Transverse colon (tissue), 4 donors: Measurements from ENCODE around the gene C5orf22. TPM values are rescaled to one million over a fixed set of nuclear protein-coding genes. Genes with fewer than 3 reads are reported as not detected.

Experiments used
- DNase-seq: peaks from one replicate; pipeline ENCODE4 v3.0.0-alpha.2; 2019
- H3K27ac ChIP-seq, 4 donors: fragments of 200-600 bp; sonication (generic); 2 replicates each; pipeline ENCODE4 v1.5.1; 2016 to 2018; ENCODE audit warnings: inconsistent platforms in 4 of 4
- H3K27me3 ChIP-seq: fragments of 200-600 bp; sonication (generic); 2 replicates; pipeline ENCODE4 v1.5.1; 2017; ENCODE audit warnings: inconsistent platforms
- H3K36me3 ChIP-seq, 4 donors: fragments of 200-600 bp; sonication (generic); 2 replicates each; pipeline ENCODE4 v1.5.1; 2017 to 2019; ENCODE audit warnings: inconsistent platforms in 4 of 4
- H3K4me1 ChIP-seq, 4 donors: fragments of 200-600 bp; sonication (generic); 2 replicates each; pipeline ENCODE4 v1.5.1; 2017 to 2020; ENCODE audit warnings: inconsistent platforms in 4 of 4
- H3K4me3 ChIP-seq, 4 donors: fragments of 200-600 bp; sonication (generic); 1 replicate in 1 of 4; 2 replicates in 3 of 4; pipeline versions ENCODE4 v1.5.1 to v1.6.1; 2017 to 2019; ENCODE audit warnings: inconsistent platforms in 4 of 4
- H3K9me3 ChIP-seq, 2 donors: fragments of 200-600 bp; sonication (generic); 2 replicates each; pipeline ENCODE4 v1.5.1; 2017 to 2019; ENCODE audit warnings: inconsistent platforms in 2 of 2
- CTCF ChIP-seq, 5 experiments: fragments of 200-600 bp in 3 of 5; fragments of 450-650 bp in 2 of 5; sonication (generic) in 3 of 5; IDR thresholded peaks; 1 replicate in 2 of 5; 2 replicates in 3 of 5; pipeline ENCODE4 v1.5.1; 2016 to 2017; ENCODE audit warnings: antibody characterized with exemption in 5 of 5, inconsistent platforms in 3 of 5, mild to moderate bottlenecking in 2 of 5, moderate library complexity in 1 of 5
- EP300 ChIP-seq: sonication (generic); formaldehyde crosslinking; IDR thresholded peaks from one replicate; pipeline ENCODE4 v1.6.1; 2017; ENCODE audit warnings: antibody characterized with exemption, low read depth
- POLR2A ChIP-seq: fragments of 450-650 bp; IDR thresholded peaks from one replicate; pipeline ENCODE4 v1.6.1; 2016; ENCODE audit warnings: antibody characterized with exemption, mild to moderate bottlenecking, moderate library complexity
- POLR2AphosphoS5 ChIP-seq, 3 donors: sonication (generic); formaldehyde crosslinking; IDR thresholded peaks; one replicate each; pipeline ENCODE4 v1.6.1; 2016; ENCODE audit warnings: antibody characterized with exemption in 3 of 3
- WGBS, 2 donors: methylation state at CpG; one replicate each; pipeline ENCODE4 v1.1.5; 2018; ENCODE audit warnings: low coverage in 1 of 2; 5-methylcytosine and 5-hydroxymethylcytosine counted together
- in situ Hi-C, 4 donors: fragments of 200-750 bp; cut with MboI; loops; one replicate each; pipeline versions ENCODE4 v1.15.0 to v1.15.1; 2017; ENCODE audit warnings: low sequenced_read_pairs in 3 of 4, low pct_ligation_motif_present in 1 of 4, low pct_unique_long_range_greater_than_20kb in 1 of 4
- intact Hi-C: fragments of 100-400 bp; cut with DNase I; formaldehyde crosslinking; loops from one replicate; pipeline ENCODE4 v1.15.1; 2023; ENCODE audit warnings: low total_unique reads
- total RNA-seq, 4 donors: library from RNA; depleted of rRNA; stranded (reverse); fragments of >200 nt; gene quantifications; one replicate each; pipeline ENCODE4 v1.1.0, GENCODE V29; 2016

Gene C5orf22
- total RNA-seq, 4 donors from 2014 or later: 8.8 to 26.9 (median 18.5) TPM

GRCh38 chr5:31496891-31497290 lies 35.2 kb upstream of the C5orf22 start:
- H3K27ac ChIP-seq: no peak overlapping the region
- DNase-seq: no peak
- in situ Hi-C loops (no loop called here), intact Hi-C loops (no loop called here)
- H3K4me3 ChIP-seq: no peak overlapping the region
- no peak for TF ChIP-seq POLR2AphosphoS5 (IDR thresholded peaks at IDR 0.05)
- no peak for TF ChIP-seq EP300
- no peak for TF ChIP-seq POLR2A
- no peak for TF ChIP-seq CTCF (IDR thresholded peaks at IDR 0.05)
- H3K27me3 ChIP-seq: no peaks in the 10 kb centered on the region
- 97% methylated on average over 6 of the region's 6 CpGs; no CpG with 5 or more reads in 1 of the 2 donors for WGBS, 2 donors
- no peaks in the 10 kb centered on the region for H3K4me1 ChIP-seq
- peaks cover 0 to 63% (median 19%) of the 10 kb centered on the region in 4 donors for H3K36me3 ChIP-seq
- no peaks in the 10 kb centered on the region for H3K9me3 ChIP-seq

GRCh38 chr5:31500256-31500655 lies 31.8 kb upstream of the C5orf22 start:
- WGBS, 2 donors: 97% methylated on average over 4 of the region's 4 CpGs; no CpG with 5 or more reads in 1 of the 2 donors
- Histone ChIP-seq H3K27me3 (no peaks in the 10 kb centered on the region), H3K4me1 (no peaks in the 10 kb centered on the region), H3K9me3 (no peaks in the 10 kb centered on the region), H3K27ac (no peak overlapping the region), H3K4me3 (no peak overlapping the region), H3K36me3 (peaks cover 0 to 82% (median 18%) of the 10 kb centered on the region in 4 donors)
- TF ChIP-seq POLR2A (no peak), EP300 (no peak), CTCF (IDR thresholded peaks at IDR 0.05) (no peak)
- no peak for DNase-seq
- intact Hi-C loops (no loop called here), in situ Hi-C loops (no loop called here)

GRCh38 chr5:31502506-31502905 lies 29.6 kb upstream of the C5orf22 start:
- in situ Hi-C loops: no loop called here
- no peak for DNase-seq
- intact Hi-C loops: no loop called here
- H3K9me3 ChIP-seq: no peaks in the 10 kb centered on the region
- 96 to 100% methylated on average over 1 to 4 of the region's 4 CpGs for WGBS, 2 donors
- H3K27ac ChIP-seq: no peak overlapping the region
- H3K4me1 ChIP-seq: no peaks in the 10 kb centered on the region
- H3K27me3 ChIP-seq: no peaks in the 10 kb centered on the region
- H3K36me3 ChIP-seq: peaks cover 0 to 76% (median 22%) of the 10 kb centered on the region in 4 donors
- H3K4me3 ChIP-seq: no peak overlapping the region
- TF ChIP-seq CTCF (IDR thresholded peaks at IDR 0.05): no peak

- 92 to 94% methylated on average over 10 of the region's 10 CpGs for WGBS, 2 donors
- H3K36me3 ChIP-seq: peaks cover 0 to 76% (median 27%) of the 10 kb centered on the region in 4 donors
- H3K27ac ChIP-seq: no peak overlapping the region
- H3K9me3 ChIP-seq: no peaks in the 10 kb centered on the region
- in situ Hi-C loops: no loop called here
- intact Hi-C loops: no loop called here
- no peak overlapping the region for H3K4me3 ChIP-seq
- H3K27me3 ChIP-seq: no peaks in the 10 kb centered on the region
- no peaks in the 10 kb centered on the region for H3K4me1 ChIP-seq
- TF ChIP-seq POLR2A (no peak), POLR2AphosphoS5 (IDR thresholded peaks at IDR 0.05) (no peak), EP300 (no peak), CTCF (IDR thresholded peaks at IDR 0.05) (no peak)
- no peak for DNase-seq
These were observed 27.6 kb upstream of the C5orf22 start for GRCh38 chr5:31504529-31504928.
